Measurements from ENCODE around the gene ATP9A.
"Not testable (repeated sequence)": the region's sequence is repeated elsewhere in the genome, so short reads cannot be mapped to it uniquely, and the experiment has no call there.

Gene ATP9A

GRCh38 chr20:51752343-51752951 lies 15.7 kb downstream of the ATP9A start:
- DNase-seq: peak; percentile 87

GRCh38 chr20:51750770-51751388 lies 17.3 kb downstream of the ATP9A start:
- DNase-seq: no peak

- peak; percentile 93 for DNase-seq
These were observed 18.0 kb downstream of the ATP9A start for GRCh38 chr20:51750037-51750769.

- peak; percentile 49 for DNase-seq
These were observed 18.5 kb downstream of the ATP9A start for GRCh38 chr20:51749674-51750036.

GRCh38 chr20:51747182-51747911 lies 20.8 kb downstream of the ATP9A start:
- no peak for DNase-seq

- no peak for DNase-seq
These were observed 22.4 kb downstream of the ATP9A start for GRCh38 chr20:51745804-51746203.

- no peak for DNase-seq
These were observed 27.4 kb downstream of the ATP9A start for GRCh38 chr20:51740838-51741237.

- DNase-seq: not testable (repeated sequence)
These were observed 27.9 kb downstream of the ATP9A start for GRCh38 chr20:51740308-51740707.

- no peak for DNase-seq
These were observed 28.4 kb downstream of the ATP9A start for GRCh38 chr20:51739722-51740249.

GRCh38 chr20:51738877-51739447 lies 29.2 kb downstream of the ATP9A start:
- DNase-seq: no peak

- not testable (repeated sequence) for DNase-seq
These were observed 29.9 kb downstream of the ATP9A start for GRCh38 chr20:51738261-51738660.

GRCh38 chr20:51736947-51737346 lies 31.2 kb downstream of the ATP9A start:
- DNase-seq: no peak

GRCh38 chr20:51735728-51736600 lies 32.2 kb downstream of the ATP9A start:
- DNase-seq: no peak

GRCh38 chr20:51734876-51735720 lies 33.1 kb downstream of the ATP9A start:
- DNase-seq: no peak

- DNase-seq: no peak
These were observed 35.1 kb downstream of the ATP9A start for GRCh38 chr20:51733070-51733469.

GRCh38 chr20:51732096-51732791 lies 35.9 kb downstream of the ATP9A start:
- no peak for DNase-seq

GRCh38 chr20:51731731-51732095 lies 36.5 kb downstream of the ATP9A start:
- no peak for DNase-seq

- DNase-seq: no peak
These were observed 38.4 kb downstream of the ATP9A start for GRCh38 chr20:51729771-51730170.

GRCh38 chr20:51728737-51729136 lies 39.5 kb downstream of the ATP9A start:
- DNase-seq: no peak

- DNase-seq: no peak
These were observed 40.3 kb downstream of the ATP9A start for GRCh38 chr20:51727872-51728271.

Data from EL (cell line).